NCI-H524 (cell line): ENCODE results near the gene DYNLT3.
A peak's percentile ranks its signal among the peaks of the same experiment; 100 is the strongest.

Experiments used
- DNase-seq, 2 experiments: peaks; one replicate each; lab custom pipeline; 2025; lab: John Stamatoyannopoulos, UW

The DYNLT3 gene, protein sequence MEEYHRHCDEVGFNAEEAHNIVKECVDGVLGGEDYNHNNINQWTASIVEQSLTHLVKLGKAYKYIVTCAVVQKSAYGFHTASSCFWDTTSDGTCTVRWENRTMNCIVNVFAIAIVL

DNA sequence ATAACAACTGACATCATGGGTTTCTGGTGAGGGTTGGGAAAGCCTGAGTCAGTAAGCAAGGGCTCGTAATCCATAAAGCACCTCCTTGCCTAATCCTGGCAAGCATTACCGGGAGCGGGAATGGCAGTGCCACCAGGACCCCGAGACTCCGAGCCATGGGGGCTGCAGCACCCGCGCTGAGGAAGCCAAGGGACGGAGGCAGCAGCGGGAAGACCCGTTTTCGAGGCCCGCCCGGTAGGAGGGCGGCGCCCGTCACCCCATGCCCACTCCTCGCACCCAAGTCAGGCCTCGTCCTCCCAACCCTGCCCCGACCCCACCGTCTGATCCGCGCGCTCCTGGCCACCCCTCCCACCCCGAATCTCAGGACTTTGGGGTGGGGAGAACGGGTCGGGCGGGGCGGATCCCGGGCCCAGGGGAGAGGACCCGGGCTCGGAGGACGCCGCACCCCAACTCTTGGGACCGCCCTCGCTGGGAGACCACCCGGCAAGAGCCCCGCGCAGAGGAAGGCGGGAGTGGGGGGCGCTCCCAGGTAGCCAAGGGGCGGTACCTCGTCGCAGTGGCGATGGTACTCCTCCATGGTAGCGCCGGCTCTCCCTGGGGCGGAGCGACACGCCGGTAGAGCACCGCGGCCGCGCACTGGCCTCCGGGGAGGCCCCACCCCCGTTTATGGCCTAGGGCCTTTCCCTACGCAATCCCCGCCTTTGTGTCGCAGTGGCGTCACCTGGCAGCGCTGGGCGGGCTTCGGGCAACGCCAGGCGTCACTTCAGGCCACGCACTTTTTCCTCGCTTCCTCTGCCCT is at the start of gene DYNLT3:
DYNLT3 (minus strand) TSS at position 638 of the 799 bp plus-strand sequence; CDS start at position 577, 61 bp downstream.
- peak; percentile 78 to 92 for DNase-seq

DNA sequence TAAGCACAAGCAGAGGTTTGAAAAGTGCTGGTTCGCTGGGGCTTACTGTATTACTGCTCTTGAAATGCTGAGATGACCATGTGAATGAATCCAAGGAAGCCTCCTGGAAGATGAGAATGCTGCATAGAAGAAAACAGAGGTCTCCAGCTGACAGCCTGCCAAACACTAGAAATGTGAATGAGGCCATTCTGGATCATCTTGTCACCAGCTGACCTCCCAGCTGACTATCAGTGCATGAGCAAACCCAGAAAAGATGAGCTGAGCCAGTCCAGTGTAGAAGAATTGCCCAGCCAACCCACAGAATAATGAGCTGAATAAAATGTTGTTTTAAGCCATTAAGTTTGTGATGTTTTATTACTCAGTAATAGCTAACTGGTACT is 49.1 kb upstream of the DYNLT3 start:
- no peak for DNase-seq

DNA sequence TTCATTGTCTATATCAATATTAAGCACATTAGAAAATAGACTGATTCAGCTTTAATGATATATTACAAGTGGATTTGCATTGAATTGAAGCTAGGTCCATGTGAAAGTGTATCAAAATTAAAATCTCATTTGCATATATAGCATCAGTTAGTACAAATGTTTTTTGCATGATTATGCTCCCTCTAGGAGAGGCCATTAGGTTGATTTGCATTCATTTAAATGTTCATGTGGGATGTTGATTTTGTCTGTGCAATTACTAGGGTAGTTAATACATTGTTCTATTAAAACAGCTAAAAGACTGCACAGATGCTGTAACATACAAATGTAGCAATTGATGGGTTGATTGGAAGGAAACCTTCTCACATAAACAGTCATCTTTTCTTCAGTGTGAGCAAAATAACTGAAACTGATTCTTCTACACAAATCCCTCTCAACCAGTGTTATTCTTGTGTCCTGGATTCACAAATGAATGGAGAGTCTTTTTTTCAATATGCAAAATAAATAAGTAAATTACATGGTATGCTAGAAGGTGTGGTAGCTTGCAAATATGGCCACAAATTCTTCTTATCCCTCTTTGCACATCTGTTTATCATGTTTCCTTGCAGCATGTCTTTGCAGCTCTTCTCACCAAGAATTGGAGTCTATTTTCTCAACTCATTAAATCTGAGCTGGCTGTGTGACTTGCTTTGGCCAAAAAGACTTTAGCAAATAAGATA is 48.6 kb upstream of the DYNLT3 start:
- DNase-seq, result no peak

DNA sequence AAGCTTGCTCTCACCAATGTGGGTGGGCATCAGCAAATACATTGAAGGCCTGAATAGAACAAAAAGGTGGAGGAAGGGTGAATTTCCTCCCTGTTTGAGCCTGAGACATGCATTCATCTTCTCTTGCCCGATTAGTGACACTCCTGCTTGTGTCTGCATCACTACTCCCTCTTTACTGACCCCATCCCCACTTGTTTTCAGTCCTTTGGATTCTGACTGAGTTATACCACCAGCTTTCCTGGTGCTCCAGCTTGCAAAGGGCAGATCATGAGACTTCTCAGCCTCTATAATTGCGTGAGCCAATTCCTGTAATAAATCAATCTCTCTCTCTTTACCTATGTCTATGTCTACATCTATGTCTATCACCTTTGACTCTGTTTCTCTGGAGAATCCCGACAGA is 47.4 kb upstream of the DYNLT3 start:
- DNase-seq, result no peak

DNA sequence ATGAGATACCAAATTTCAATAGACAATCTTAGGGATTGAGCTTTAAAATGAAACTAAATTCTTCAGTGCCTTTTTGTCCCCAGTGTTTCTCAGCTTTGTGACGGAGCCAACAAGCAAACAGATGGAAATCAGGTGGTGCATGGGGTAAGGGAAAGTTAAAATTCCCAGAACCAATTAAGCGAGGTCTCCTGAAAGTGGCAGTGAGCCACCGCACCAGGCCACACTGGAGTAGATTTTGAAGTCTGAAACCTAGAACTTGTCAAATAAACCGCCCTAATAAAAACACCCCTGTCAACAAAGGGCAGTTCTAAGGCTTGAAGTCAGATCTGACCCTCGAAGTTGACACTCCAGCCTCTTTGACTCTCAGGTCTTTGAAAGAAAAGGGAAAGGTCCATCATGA is 40.6 kb upstream of the DYNLT3 start:
- no peak for DNase-seq

DNA sequence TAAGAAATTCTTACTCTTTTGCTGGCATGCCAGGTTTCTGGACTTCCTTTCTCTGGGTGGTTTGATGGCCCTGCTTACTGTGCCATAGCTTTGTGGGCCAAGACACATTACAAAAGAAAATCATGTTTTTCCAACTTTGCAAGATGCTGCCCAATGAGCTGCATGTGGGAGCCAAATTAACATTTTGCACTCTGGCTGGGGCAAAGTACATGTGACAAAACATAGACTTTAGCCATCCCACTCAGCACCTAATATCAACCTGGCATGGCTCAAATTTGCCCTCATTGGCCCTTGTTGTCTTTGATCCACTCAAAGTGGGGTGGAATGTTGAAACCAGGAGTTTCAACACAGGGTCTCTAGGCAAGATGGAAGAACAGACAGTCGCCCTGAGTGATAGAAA is 40.0 kb upstream of the DYNLT3 start:
- no peak for DNase-seq

DNA sequence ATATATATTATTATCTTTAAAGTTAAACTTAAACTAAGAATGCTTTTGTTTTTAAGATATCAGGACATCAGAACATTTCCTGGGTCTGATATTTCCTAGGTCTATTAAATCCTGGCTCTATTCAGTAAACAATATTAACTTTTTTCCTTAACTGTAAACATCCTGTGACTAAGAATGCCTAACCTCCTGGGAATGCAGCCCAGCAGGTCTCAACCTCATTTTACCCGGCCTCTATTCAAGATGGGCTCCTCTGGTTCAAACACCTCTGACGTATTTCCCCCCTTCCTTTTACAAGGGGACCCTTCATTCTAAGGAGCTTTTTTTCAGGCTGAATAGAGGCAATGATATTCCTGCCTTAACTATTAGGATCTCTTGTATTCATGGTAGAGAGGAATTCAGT is 35.8 kb upstream of the DYNLT3 start:
- DNase-seq, result no peak

DNA sequence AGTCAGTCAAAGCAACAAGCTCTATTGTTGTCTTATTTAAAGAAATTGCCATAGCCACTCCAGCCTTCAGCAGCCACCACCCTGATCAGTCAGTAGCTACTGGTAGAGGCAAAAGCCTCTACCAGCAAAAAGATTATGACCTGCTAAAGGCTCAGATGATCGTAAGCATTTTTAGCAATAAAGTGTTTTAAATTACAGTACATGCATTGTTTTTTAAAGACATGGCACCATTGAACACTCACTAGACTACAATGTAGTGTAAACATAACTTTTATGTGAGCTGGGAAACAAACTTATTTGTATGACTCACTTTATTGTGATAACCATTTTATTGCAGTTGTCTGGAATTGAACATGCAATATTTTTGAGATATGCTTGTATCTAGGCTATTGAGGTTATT is 32.3 kb upstream of the DYNLT3 start:
- no peak for DNase-seq

DNA sequence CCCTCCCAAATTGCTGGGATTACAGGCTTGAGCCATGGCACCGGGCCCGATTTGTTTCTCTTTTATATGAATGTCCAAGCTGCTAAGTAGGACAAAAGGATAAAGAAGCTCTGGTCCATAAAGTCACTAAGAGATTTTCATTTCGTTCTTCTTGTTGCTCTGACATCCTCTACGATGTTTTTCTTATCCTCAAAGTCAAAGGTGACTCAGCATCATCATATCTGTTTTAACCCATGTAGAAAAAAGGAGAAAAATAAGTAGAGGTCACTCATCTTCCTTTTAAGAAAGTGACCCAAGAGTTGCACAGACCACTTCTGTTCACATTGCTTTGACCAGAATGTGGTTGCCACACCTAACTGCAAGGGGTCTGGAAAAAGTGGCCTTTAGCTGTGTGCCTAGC is 29.3 kb upstream of the DYNLT3 start:
- DNase-seq, result no peak

DNA sequence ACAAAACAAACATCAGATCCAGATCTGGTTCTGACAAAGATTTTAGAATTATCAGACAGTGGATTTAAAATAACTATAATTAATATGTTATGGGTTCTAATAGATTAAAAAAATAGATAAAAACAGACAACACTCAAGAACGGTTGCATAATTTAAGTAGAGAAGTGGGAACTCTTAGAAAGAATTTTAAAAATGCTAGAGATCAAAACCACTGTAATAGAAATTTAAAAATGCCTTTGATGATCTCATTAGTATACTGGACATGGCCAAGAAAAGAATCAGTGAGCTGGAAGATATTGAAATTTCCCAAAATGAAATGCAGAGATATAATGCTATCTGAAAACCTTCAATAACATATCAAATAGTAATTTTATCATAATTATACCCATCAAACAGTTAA is 28.3 kb upstream of the DYNLT3 start:
- DNase-seq, result no peak

DNA sequence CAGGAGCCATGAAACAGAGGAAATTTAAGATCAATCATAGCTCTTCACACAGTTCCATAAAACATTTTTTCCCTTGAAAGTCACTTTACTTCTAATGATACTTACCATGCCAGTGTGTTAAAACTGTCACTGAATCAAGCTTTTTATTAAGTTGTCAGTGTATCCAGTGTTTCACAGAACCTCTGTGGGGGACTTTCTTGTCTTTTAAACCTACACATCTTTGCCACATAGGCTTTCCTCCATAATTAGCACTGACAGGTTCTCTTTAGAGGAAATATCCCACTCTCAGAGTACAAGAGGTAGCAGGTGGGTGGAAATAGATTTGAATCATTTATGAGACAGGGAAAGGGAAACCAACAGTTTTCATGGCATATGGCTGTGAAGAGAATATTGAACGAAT is 25.8 kb upstream of the DYNLT3 start:
- no peak for DNase-seq

DNA sequence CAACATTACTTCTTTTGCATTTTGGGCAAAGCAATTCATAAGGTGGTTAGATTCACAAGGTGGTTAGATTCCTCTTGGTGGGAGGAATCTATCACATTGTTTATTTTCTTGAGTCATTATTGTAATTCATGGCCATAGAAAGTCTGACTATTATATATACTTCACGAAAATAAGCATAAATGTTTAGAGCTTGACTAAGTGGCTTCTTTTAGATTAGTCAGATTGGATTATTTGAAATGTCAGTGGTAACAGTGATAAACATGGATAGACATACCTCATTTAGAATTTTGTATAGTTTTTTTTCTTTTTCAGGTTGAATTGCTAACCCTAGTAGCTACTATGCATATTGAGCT is 24.9 kb upstream of the DYNLT3 start:
- no peak for DNase-seq

DNA sequence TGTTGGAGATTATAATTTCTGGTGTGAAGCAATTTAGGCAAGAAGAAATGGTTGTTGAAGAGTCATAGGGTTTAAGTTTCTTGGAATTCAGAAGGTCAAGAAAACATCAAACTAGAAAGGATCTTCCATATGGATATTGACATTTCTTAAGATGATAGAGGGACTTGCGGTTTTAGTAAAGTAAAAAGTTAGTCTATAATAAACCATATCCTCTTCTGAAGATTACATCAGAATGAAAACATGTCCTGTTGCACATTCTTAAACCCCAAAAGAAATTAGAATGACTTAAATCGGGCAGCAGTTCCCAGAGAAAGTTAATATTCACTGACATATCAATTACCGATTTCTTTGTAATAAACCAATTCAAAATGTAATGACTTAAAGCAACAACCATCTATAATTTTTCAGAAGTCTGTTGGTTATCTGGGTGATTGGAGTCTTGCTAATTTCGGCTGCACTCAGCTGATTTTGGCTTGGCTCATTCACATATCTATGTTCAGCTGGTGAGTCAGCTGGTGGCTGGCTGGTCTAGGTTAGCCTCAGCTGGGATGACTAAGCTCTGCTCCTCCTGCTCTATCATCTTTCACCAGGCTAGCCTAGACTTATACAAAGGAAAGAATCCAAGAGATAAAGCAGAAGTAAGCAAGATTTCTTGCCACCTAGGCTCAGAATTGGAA is 24.4 kb upstream of the DYNLT3 start:
- DNase-seq, result no peak

DNA sequence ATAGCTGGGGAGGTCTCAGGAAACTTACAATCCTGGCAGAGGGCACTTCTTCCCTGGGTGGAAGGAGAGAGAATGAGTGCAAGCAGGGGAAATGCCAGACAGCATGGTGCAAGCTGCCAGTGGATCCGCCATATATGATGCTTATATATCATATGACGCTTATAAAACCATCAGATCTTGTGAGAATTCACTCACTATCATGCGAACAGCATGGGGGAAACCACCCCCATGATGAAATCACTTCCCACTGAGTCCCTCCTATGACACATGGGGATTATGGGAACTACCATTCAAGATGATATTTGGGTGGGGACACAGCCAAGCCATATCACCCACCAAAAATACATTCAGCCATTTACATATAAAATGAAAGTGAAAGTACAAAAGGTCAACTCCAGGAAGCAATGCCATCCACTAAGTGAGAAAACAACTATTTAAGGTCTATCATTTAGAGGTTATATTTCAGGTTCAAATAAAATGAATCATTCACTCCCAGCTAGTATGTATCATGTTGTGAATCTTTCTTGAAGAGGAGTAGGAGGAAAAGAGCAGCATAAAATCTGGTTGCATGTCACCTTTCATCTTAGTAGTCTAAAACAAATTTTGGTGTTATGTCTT is 20.3 kb upstream of the DYNLT3 start:
- DNase-seq, result no peak

DNA sequence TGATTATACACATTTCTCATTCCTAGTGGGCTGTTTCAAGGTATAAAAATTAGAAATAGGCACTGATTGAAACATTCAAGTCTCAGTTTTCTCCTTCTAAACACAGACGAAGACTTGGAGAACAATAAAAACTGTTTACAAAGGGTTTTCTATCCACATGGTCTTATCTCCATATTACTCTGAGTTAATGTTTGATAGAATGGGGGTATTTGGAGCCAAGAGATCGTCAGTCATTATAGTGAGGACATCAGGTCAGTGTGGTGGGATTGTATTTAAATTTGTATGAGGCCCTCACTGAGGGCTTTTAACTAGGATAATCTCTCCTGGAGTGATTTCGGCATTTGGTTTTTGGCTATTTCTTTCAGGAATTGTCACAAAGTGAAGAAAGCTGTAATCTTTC is 16.4 kb upstream of the DYNLT3 start:
- DNase-seq, result no peak

DNA sequence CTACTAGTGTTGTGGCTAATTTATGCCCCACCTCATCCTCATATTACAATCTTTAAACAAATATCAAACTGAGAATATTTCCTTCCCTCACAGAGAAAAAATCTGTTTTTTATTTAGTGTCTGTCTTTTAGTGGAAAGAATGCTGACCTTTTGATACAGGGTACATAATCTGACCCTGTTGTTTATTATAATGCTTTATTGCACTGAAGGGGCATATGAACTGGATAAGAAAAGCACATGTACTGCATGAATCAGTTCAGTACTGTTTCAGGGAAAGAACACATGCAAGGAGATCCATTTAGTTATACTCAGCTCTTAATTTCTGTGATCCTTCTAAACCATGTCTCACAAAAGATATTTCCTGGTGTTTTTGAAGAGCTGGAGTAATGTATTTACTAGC is 15.5 kb upstream of the DYNLT3 start:
- no peak for DNase-seq

DNA sequence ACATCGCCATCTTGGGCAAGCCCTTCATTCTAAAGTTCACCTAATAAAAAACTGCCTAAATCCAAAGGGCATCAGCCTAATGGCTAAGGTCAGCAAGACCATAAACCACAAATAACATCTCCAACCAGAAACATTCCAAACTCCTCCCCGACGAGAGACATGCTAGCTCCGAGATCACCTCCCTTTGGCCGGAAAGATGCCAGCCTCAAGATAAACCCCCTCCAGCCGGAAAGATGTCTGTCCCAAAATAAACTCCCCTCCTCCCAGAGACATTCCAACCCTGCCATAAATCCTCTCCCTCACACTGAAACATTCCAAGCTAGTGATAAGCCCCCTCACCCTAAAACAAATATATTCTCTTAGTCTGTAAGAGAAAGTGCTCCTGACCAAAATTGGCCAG is 13.3 kb upstream of the DYNLT3 start:
- no peak for DNase-seq

DNA sequence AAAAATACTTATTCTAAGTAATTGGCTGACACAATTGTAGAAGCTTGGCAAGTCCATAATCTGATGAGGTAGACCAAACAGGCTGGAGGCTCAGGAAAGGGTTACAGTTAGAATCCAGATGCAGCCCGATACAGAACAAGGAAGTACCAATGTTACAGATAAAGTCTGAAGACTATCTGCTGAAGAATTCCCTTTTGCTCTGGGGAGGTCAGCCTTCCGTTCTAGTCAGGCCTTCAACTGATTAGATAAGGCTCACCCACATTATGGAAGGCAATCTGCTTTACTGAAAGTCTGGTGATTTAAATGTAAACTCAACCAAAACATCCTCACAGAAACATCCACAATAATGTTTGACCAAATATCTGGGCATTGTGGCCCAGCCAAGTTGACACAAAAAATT is 7.4 kb upstream of the DYNLT3 start:
- DNase-seq, result no peak

DNA sequence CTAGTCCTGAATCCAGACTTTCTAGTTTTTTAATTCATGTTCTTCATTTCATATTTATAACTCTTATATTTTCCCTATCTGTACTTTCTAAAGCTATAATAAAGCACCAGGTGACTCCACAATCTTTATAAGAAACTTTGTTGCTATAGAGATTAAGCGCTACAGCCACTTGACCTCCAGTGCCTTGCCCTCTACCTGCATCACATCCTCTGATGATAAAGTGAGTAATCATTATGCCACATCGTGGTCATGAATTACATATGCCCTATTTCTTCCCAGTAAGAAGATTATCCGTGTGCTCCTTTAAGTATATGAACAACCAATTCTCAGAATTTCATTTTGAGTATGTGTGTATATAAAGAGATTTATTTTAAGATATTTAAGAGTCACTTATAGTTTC is 6.8 kb upstream of the DYNLT3 start:
- DNase-seq, result no peak

DNA sequence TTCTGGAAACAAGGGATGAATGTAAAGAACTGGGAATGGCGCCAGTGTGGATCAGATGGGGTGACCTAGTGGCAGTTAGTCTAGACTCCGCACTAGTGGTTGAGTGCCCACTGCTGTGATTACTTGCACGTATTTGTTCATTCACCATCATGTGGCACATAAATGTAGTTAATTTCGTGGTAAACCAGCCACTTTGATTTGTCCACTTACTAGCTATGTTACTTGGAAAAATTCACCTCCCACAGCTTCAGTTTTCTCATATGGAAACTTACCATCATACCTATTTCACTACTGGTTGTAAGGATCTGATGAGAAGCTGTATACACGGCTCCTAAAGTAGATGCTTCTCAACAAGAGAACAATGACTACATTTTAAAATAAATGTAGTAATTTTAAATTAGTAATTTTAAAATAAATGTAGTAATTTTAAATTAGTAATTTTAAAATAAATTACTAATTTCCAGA is 394 bp upstream of the DYNLT3 start:
- no peak for DNase-seq

DNA sequence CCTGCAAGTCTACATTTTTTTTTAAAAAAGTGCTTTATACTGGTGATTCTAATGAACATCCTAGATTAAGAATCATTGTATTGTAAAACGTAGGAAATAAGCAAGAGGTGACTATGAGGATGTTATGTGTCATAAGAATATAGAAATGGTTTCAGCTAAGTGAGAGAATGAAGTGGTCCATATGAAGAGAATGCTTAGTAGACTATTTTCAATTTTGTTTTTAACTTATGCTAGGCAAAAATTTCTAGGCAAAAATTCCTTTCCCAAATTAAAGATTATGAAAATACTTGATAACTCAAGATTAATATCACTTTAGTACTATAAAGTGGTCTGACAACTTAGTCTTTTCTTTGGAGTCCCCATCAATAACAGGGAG is 825 bp downstream of the DYNLT3 start:
- no peak for DNase-seq

DNA sequence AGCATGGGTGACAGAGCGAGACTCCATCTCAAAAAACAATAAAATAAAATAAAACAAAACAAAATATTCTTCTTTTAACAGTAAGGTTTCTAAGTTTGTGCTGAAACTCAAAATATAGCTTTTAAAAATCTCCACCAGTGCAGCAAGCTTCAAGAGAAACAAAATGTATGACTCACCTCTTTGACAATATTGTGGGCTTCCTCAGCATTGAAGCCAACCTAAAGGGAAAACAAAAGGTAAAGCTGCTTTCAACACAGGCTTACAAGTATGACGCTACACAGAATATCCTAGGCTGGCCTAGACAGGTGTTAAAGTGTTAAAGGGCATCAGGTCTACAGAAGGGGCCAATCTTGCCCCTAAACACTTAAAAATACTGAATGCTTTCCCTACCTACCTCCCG is 1.2 kb downstream of the DYNLT3 start:
- DNase-seq, result no peak

DNA sequence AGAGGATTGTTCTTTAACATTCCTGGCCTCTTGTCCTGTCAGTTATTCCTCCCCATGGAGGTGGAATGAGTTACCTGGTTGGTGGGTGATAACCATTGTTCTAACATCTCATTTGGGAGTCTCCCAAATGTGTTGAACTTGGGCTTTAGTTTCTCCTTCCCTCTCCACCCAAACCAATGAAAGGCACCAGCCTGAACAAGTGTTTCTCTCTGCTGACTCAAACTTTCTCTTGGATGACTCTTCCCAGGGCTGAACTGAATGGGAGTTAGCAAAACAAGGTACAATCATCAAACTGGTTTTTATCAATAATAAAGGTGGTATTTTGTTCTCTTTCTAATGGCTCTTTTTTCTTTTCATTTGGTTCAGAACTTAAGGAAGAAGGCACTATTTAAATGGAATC is 2.7 kb downstream of the DYNLT3 start:
- no peak for DNase-seq
